Skin of body (tissue), 2 donors: Measurements from ENCODE around the gene SLC1A7. TPM values are rescaled to one million over a fixed set of nuclear protein-coding genes. Genes with fewer than 3 reads are reported as not detected.
A peak's percentile ranks its signal among the peaks of the same experiment; 100 is the strongest.

ENCODE experiments used
- DNase-seq: peaks from one replicate; lab custom pipeline; 2025; lab: John Stamatoyannopoulos, UW
- total RNA-seq: library from RNA; depleted of rRNA; stranded (reverse); fragments of >200 nt; gene quantifications from one replicate; pipeline ENCODE4 v1.2.3, GENCODE V29; 2014

The SLC1A7 gene
- total RNA-seq, 1 donor from 2014 or later = not detected

DNA sequence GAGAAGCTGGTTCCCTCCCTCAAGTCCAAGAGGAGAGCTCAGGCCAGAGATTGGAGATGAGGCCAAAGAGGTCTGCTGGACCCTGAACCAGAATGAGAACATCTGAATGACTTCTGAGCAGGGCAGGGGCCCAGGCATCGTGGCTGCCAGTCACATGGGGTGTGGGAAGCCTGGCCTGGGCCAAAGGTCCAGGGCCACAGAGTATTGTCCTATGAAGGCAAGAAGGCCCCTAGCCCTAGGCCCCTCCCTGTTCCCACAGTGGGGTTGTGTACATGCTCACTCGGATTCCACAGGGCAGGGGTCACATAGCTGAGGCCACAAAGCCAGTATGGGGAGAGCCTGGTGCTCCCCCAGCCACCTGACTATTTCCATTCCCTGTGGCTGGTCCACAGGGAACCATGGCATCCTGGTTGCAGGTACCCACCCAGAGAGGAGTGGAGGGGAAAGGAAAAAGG is 18.5 kb upstream of the SLC1A7 start:
- no peak for DNase-seq

- DNase-seq = no peak
Measured at GRCh38 chr1:53158900-53159299, 16.5 kb upstream of the SLC1A7 start.

GRCh38 chr1:53156783-53157182 is 14.3 kb upstream of the SLC1A7 start:
- no peak for DNase-seq

DNA sequence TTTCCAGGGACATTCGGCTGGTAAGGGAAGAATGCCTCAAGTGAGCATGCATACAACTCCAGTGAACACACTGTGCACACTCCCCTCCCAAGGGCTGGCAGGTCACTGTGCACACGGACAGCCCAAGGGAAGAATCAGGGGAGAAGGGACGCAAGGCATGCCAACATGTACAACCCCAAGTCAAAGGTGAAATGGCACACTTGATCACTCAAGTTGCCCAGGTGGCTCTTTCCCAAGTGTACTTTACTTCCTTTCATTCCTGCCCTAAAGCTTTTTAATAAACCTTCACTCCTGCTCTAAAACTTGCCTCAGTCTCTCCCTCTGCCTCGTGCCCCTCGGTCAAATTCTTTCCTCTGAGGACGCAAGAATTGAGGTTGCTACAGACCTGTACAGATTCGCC is 13.5 kb upstream of the SLC1A7 start:
- no peak for DNase-seq

DNA sequence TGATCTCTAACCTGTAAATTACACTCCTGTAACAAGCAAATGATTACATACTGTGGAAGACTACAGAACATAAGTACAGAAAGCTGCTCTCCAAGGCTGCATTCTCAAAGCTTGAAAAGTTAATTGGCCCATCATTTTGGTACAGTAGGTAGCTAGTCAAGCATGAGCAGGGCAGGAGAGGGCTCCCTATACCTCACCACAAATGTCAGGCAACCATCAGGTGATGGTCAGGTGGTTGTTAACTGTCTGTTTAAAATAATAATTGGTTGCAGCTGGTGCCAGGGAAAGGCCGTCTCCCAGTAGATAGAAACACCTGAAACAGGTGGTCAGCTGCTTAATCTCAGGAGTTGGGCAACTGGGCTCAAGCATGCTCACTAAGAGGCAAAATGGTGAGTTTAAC is 13.1 kb upstream of the SLC1A7 start:
- no peak for DNase-seq

DNA sequence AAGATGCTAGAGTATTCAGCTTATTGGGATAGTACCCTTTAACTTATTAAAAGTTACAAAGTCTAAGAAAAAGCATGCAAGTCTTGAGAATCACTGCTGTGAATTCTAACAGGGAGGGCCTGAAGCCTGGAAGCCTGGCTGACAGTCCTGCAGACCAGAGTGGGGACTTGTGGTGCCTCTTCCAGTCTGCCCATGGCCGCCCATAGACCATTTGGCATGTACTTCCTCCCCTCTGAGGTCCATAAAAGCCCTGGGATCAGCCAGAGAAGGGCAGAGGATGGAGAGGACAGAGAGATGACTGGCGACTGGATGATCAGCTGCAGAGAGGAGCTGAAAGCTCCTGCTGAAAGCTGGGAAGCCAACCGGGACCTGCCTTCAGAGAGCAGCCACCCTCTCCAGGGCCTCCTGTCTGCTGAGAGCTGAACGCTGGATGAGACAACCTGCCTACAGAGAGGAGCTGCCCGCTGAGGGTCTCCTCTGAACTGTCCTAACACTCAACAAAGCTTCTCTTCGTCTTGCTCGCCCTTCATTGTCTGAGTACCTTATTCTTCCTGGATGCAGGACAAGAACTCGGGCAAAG is 12.5 kb upstream of the SLC1A7 start:
- no peak for DNase-seq

- DNase-seq = no peak
Measured at GRCh38 chr1:53153752-53154151, 11.3 kb upstream of the SLC1A7 start.

DNA sequence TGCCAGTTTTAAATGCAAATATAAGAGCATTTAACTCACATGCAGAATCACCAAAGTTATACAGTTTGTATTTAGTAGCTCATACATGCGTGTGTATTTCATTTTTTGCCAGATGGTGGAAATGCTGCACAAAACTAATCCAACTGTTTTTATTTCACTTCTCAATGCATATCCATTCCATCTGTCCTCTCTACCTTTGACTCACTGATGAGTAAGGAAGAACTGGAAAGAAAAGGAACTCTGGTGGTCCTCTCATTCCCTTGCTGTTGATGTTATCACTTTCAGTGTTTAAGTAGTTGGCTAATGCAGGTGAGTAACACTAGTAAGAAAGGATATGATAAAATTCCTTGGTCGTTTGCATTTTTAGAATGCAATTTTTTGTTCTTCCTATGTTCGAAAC is 5.7 kb upstream of the SLC1A7 start:
- no peak for DNase-seq

DNA sequence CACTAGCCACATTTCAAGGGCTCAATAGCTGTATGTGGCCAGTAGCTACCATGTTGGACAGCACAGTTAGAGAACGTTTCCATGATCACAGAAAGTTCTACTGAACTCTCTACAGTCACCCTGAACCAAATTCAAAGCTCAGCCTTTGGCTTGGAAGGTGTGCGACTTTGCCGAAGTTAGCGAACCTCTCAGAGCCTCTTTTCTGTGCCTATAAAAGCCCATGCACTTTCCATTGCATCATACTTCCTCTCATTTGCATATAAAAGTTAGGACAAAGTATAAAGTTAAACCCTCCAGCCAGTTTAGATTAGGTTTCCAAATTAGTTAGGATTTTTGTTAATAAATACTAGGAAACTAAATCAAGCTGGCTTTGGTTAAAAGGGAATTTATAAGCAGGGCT is 4.7 kb upstream of the SLC1A7 start:
- DNase-seq = no peak

- DNase-seq = peak; percentile 78
Measured at GRCh38 chr1:53145942-53146708, 3.7 kb upstream of the SLC1A7 start.

GRCh38 chr1:53145619-53145941 is 3.1 kb upstream of the SLC1A7 start:
- no peak for DNase-seq

- no peak for DNase-seq
Measured at GRCh38 chr1:53145051-53145600, 2.7 kb upstream of the SLC1A7 start.

GRCh38 chr1:53144201-53144600 is 1.8 kb upstream of the SLC1A7 start:
- DNase-seq = no peak

DNA sequence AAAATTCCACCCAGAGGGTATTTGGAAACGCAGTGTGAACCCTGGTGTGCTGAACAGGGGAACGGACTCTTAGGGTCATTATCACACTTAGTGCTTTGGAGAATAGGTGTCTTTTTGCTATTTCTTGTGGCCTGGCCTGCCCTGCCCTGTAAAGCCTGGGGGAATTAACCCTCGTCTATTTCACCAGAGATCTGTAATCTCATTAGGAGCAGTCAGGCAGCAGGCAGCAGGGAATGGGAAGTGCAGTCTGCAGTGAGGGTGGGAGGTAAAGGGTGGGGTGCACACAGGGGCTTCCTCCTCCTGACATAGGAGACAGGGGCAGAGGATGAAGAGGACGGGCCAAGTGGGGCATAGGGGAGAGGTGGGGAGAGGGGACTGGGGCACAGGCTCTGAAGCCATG is 1.1 kb upstream of the SLC1A7 start:
- no peak for DNase-seq

DNA sequence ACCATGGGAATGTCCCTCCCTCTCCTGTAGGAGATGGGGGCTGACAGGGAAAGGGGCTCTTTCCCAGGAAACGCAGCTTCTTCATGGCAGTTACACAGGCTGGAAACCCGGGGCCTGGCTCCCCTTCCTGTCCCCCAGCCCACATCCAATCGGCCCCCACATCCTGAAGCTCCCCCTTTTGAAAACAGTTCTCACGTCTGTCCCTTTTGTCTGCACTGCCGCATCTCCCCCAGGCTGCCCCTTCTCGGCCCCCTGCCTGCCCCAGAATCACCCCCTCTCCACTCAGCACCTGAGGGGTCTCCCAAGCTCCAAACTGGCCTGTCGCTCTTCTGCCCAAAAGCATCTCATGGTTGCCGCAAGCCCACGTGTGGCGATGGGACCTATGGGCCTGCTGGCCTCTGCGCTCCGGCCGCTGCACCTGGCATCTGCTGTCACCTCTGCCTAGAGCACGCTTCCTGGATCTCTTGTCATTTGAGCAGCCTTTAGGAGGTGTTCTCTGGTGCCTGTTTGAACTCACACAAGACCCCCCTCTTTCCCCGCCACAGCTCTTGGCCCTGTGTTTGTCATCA is 867 bp downstream of the SLC1A7 start:
- no peak for DNase-seq

DNA sequence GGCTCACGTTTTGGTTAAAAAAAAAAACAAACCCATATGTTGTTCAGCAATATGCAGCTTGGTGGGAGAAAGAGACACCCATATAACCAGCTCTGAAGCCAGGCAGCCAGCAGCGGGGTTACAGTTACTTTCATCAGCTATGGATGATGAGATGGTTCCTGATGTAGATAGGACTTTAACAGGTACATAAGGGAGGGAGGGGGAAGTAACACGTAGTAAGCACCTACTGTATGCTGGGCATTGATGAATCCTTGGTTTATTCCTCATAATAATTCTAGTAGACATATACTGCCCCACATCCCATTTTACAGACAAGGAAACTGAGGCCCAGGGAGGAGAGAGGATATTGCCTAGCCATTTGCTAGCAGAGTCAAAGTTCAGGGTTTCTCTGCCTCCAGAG is 2.0 kb downstream of the SLC1A7 start:
- no peak for DNase-seq

GRCh38 chr1:53139951-53140361 is 2.5 kb downstream of the SLC1A7 start:
- no peak for DNase-seq

- DNase-seq = no peak
Measured at GRCh38 chr1:53138991-53139884, 3.2 kb downstream of the SLC1A7 start.

GRCh38 chr1:53137729-53138128 is 4.7 kb downstream of the SLC1A7 start:
- DNase-seq = no peak

DNA sequence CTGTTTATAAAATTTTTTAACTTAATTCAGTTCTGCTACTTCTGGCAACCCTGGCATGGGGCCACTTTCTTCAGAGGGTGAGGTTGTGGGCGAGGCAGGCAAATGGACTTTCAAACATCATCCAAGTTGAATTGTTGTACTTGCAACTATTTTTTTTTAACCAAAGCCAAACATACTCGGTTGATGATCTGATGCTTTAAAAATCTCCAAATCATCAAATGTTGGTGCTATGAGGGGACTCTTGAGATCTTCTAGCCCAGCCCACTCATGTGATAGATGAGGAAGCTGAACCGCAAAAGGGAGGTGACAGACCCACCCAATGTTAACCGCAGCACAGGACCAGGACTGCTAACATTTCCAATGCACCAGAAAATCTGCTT is 6.7 kb downstream of the SLC1A7 start:
- no peak for DNase-seq

GRCh38 chr1:53134961-53135734 is 7.3 kb downstream of the SLC1A7 start:
- no peak for DNase-seq
